ENCODE measurements around the gene DNAJC5. TPM values are rescaled to one million over a fixed set of nuclear protein-coding genes. Genes with fewer than 3 reads are reported as not detected.

Gene DNAJC5
- polyA plus RNA-seq, 6 donors from 2014 or later = 0.23 to 4.2 (median 3.3) TPM

DNA sequence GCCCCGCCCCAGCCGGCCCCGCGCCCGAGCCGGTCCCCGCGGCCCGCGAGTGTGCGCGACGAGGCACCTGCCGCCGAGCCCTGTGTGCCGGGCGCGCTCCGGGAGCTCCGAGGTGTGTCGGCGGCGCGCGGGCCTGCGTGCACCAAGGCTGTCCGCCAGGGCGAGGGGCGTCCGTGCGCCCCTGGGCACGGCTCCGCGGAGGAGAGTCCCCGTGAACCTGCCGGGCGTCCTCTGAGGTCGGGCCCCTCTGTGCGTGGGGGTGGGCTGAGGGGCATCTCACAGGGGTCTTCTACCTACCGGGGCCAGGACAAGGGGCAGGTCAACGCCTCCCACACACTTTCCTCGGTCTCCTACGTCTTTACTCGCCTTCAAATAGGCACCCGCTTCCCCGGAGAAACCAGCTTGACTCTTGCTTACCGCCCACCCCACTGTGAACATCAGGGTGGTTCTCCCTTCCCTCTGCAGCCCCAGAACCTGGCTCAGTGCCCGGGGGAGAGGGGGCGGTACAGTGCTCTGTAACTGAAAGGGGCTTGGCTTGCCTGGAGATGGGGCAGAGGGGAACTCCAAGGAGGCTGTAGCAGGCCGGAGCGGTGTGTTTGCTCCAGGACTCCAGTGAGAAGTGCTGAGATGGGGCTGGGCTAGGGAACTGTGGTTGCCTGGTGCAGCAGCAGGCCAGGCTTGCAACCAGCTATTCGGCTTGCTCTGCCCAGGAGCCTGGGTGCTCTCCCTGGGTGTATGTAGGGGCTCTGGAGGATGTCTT is 84.8 kb downstream of the DNAJC5 start, which contains the start of gene SAMD10:
SAMD10 (minus strand) TSS at position 86 of the 760 bp plus-strand sequence. CDS start 175 bp downstream, outside the sequence.
- peak within 1 kb of the TSS; percentile 90 to 96 (median 94) for H3K27ac Mint-ChIP-seq
- H3K4me3 Mint-ChIP-seq = peak within 1 kb of the TSS; percentile 90 to 96 (median 94)
- H3K4me1 Mint-ChIP-seq = peaks cover 50 to 58% (median 54%) of the 10 kb centered on the region in 3 donors
- H3K36me3 Mint-ChIP-seq = peaks cover 4 to 28% of the 10 kb centered on the region in 2 donors
- H3K9me3 Mint-ChIP-seq = no peaks in the 10 kb centered on the region
- DNase-seq = peak; percentile 66
- peak; percentile 53 to 56 for ATAC-seq (ENCODE audit: low read depth in 2 of 2)
- no peaks in the 10 kb centered on the region for H3K27me3 Mint-ChIP-seq

DNA sequence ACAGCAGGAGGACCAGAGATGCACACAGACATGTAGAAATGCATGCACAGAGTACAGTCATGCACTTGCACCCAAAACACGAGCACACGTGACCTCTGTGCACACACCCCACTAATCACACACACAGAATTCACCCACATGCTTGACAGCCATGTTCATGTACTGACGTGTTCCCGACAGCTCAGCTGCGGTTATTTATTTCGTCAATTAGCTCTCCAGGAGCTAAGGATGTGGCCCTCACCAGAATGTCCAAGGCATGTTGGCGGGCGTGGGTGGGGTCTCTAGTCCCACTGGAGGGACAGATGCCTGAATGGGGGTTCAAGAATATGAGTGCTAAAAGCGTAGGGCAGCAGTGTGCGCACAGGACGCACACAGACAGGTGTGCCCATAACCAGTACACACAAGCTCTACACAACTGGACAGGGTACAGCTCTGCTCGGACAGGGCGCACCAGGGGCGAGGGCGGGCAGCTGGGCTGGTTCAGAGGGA is 85.4 kb downstream of the DNAJC5 start:
- DNase-seq (no peak), ATAC-seq (ENCODE audit: low read depth in 2 of 2) (peak; percentile 6 to 16)
- Mint-ChIP-seq H3K27ac (peak overlapping the region; percentile 88 to 96 (median 94)), H3K4me1 (peaks cover 51 to 58% (median 52%) of the 10 kb centered on the region in 3 donors), H3K9me3 (no peaks in the 10 kb centered on the region), H3K36me3 (peaks cover 5 to 31% of the 10 kb centered on the region in 2 donors), H3K4me3 (peak overlapping the region; percentile 90 to 96 (median 94)), H3K27me3 (no peaks in the 10 kb centered on the region)

DNA sequence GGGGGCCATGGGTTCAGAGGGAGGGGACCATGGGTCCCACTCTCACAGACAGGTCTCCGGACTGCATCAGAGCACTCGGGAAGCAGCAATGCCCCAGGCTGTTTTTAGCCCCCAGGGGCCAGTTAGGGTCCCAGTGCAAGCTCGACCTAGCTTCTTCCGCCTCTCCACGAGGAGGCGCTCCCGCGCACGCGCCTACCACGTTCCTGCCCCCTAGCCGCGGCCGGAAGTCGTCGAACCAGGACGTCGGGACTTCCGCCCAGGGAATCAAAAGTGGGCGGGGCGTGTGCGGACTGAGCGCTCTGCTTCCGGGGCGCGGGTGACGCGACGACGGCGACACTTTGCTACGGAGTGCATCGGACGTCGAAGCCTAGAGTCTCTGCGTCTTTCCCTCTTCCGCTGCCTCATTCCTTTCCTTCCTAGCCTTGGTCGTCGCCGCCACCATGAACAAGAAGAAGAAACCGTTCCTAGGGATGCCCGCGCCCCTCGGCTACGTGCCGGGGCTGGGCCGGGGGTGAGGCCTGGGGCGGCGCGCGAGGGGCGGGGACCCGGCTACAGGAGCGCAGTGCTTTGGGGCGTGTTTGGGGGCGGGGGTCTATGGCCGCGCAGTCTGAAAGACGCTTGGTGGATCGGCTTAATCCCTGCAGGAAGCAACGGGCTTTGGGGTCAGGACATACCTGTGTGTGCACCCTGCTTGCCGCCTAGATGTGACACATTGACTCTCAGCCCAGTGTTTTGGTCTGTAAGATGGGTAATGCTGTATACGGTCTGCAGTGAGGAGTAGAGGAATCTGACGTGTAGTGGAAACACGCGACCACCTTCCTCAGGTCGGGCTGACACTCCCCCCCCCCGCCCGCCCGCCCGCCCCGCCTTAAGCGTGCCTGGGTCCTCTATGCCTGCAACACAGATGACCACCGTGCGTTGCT is 86.1 kb downstream of the DNAJC5 start, which contains the start of gene PRPF6:
PRPF6 (plus strand) TSS at position 327 of the 923 bp plus-strand sequence; CDS start at position 441, 114 bp downstream.
- Mint-ChIP-seq H3K9me3 (no peaks in the 10 kb centered on the region), H3K36me3 (peaks cover 5 to 26% of the 10 kb centered on the region in 2 donors), H3K4me1 (peaks cover 48 to 54% (median 52%) of the 10 kb centered on the region in 3 donors), H3K4me3 (peak within 1 kb of the TSS; percentile 90 to 96 (median 94)), H3K27me3 (no peaks in the 10 kb centered on the region), H3K27ac (peak within 1 kb of the TSS; percentile 90 to 96 (median 94))
- peak; percentile 93 for DNase-seq
- peak; percentile 69 to 75 for ATAC-seq (ENCODE audit: low read depth in 2 of 2)

DNA sequence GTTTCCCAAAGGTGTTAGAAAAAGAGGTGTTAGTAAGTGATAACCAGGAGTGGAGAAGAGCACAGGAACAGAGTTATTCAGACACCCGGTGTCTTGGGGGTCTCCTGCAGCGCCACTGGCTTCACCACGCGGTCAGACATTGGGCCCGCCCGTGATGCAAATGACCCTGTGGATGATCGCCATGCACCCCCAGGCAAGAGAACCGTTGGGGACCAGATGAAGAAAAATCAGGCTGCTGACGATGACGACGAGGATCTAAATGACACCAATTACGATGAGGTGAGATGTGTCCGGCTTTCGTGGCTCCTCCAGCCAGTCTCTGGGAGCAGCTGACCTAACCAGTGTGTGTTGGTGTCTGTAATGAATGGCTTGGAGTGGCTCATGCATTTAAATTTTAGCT is 88.0 kb downstream of the DNAJC5 start:
- Mint-ChIP-seq H3K9me3 (no peaks in the 10 kb centered on the region), H3K27ac (peak overlapping the region in 2 of 6 donors; percentile 49 to 78), H3K4me1 (peaks cover 36 to 46% (median 43%) of the 10 kb centered on the region in 3 donors), H3K4me3 (peak overlapping the region in 7 of 8 donors; percentile 35 to 95 (median 90)), H3K27me3 (no peaks in the 10 kb centered on the region), H3K36me3 (peaks cover 5 to 20% of the 10 kb centered on the region in 2 donors)
- no peak for DNase-seq
- no peak for ATAC-seq (ENCODE audit: low read depth in 2 of 2)

Other genes starting within 250 kb of the DNAJC5 start
- gene STMN3, start 241.7 kb upstream of the DNAJC5 start, polyA plus RNA-seq (ENCODE audit: low read depth in 6 of 6) = 1 to 10 TPM; 1.2 to 4.2 (median 2.5) TPM
- 1 to 10 TPM in 5 of 6 donors, not detected in 1; 1.5 to 6.5 (median 3.0) TPM for gene RTEL1, start 236.8 kb upstream of the DNAJC5 start, polyA plus RNA-seq (ENCODE audit: low read depth in 6 of 6)
- not detected for gene TNFRSF6B, start 198.5 kb upstream of the DNAJC5 start, polyA plus RNA-seq (ENCODE audit: low read depth in 6 of 6)
- 10 to 100 TPM; 35.6 to 62.9 (median 45.8) TPM for gene ARFRP1, start 187.2 kb upstream of the DNAJC5 start, polyA plus RNA-seq (ENCODE audit: low read depth in 6 of 6)
- gene ZGPAT, start 187.1 kb upstream of the DNAJC5 start, polyA plus RNA-seq (ENCODE audit: low read depth in 6 of 6) = 10 to 100 TPM; 25.5 to 58.2 (median 28.1) TPM
- 10 to 100 TPM in 1 of 6 donors, 1 to 10 TPM in 5; 4.9 to 19.0 (median 8.8) TPM for gene LIME1, start 158.5 kb upstream of the DNAJC5 start, polyA plus RNA-seq (ENCODE audit: low read depth in 6 of 6)
- gene SLC2A4RG, start 155.3 kb upstream of the DNAJC5 start, polyA plus RNA-seq (ENCODE audit: low read depth in 6 of 6) = 1 to 10 TPM in 3 of 6 donors, under 1 TPM in 2, not detected in 1; 0.36 to 1.4 (median 1.3) TPM
- under 1 TPM in 1 of 6 donors, not detected in 5; 0.15 TPM for gene ZBTB46, start 63.9 kb upstream of the DNAJC5 start, polyA plus RNA-seq (ENCODE audit: low read depth in 6 of 6)
- 1 to 10 TPM in 1 of 6 donors, not detected in 5; 1.1 TPM for gene ABHD16B, start 33.6 kb upstream of the DNAJC5 start, polyA plus RNA-seq (ENCODE audit: low read depth in 6 of 6)
- 100 to 1,000 TPM in 1 of 6 donors, 10 to 100 TPM in 5; 61.1 to 105 (median 79.9) TPM for gene TPD52L2, start 29.9 kb upstream of the DNAJC5 start, polyA plus RNA-seq (ENCODE audit: low read depth in 6 of 6)
- 10 to 100 TPM; 11.3 to 62.0 (median 31.7) TPM for gene UCKL1, start 61.3 kb downstream of the DNAJC5 start, polyA plus RNA-seq (ENCODE audit: low read depth in 6 of 6)
- gene ZNF512B, start 74.8 kb downstream of the DNAJC5 start, polyA plus RNA-seq (ENCODE audit: low read depth in 6 of 6) = under 1 TPM in 5 of 6 donors, not detected in 1; 0.16 to 0.69 (median 0.60) TPM
- 1 to 10 TPM; 2.0 to 7.1 (median 5.8) TPM for gene SAMD10, start 84.5 kb downstream of the DNAJC5 start, polyA plus RNA-seq (ENCODE audit: low read depth in 6 of 6)
- 10 to 100 TPM; 46.4 to 83.8 (median 66.9) TPM for gene PRPF6, start 86.0 kb downstream of the DNAJC5 start, polyA plus RNA-seq (ENCODE audit: low read depth in 6 of 6)
- gene C20orf204, start 141.1 kb downstream of the DNAJC5 start, polyA plus RNA-seq (ENCODE audit: low read depth in 6 of 6) = under 1 TPM in 1 of 6 donors, not detected in 5; 0.05 TPM
- gene SOX18, start 154.5 kb downstream of the DNAJC5 start, polyA plus RNA-seq (ENCODE audit: low read depth in 6 of 6) = not detected
- 10 to 100 TPM; 30.2 to 51.5 (median 41.4) TPM for gene TCEA2, start 168.1 kb downstream of the DNAJC5 start, polyA plus RNA-seq (ENCODE audit: low read depth in 6 of 6)
- 100 to 1,000 TPM; 112 to 170 (median 132) TPM for gene RGS19, start 184.4 kb downstream of the DNAJC5 start, polyA plus RNA-seq (ENCODE audit: low read depth in 6 of 6)
- gene OPRL1, start 185.0 kb downstream of the DNAJC5 start, polyA plus RNA-seq (ENCODE audit: low read depth in 6 of 6) = 1 to 10 TPM in 5 of 6 donors, under 1 TPM in 1; 0.91 to 3.4 (median 2.3) TPM
- gene LKAAEAR1, start 189.3 kb downstream of the DNAJC5 start, polyA plus RNA-seq (ENCODE audit: low read depth in 6 of 6) = under 1 TPM in 1 of 6 donors, not detected in 5; 0.47 TPM
- gene NPBWR2, start 212.4 kb downstream of the DNAJC5 start, polyA plus RNA-seq (ENCODE audit: low read depth in 6 of 6) = not detected